A673 (cell line): ENCODE measurements around the gene SNED1. TPM values are rescaled to one million over a fixed set of nuclear protein-coding genes. Genes with fewer than 3 reads are reported as not detected.

Experiments used
- BruUV-seq: library from RNA; stranded (reverse); fragments of 400-500 nt; replicated peaks from 2 replicates; lab custom pipeline; 2021; lab: Mats Ljungman, UMichigan
- CTCF ChIA-PET: fragments of 300-600 bp; sonication (Branson Sonifier 250); formaldehyde crosslinking; loops from one replicate; lab custom pipeline; 2022; ENCODE audit warnings: antibody characterized with exemption; lab: Charles Lee
- POLR2A ChIA-PET: fragments of 300-600 bp; sonication (Branson Sonifier 250); formaldehyde crosslinking; loops from one replicate; lab custom pipeline; 2022; ENCODE audit warnings: antibody characterized with exemption; ENCODE audit not compliant: low non-redundant PET; lab: Charles Lee
- DNase-seq: peaks from one replicate; pipeline ENCODE4 v3.0.0-alpha.2; 2015; ENCODE audit warnings: low spot score
- H3K27ac ChIP-seq: fragments of 200-600 bp; sonication (generic); 2 replicates; pipeline ENCODE4 v1.5.1; 2016; ENCODE audit warnings: mixed run types, low read depth, mild to moderate bottlenecking, mixed read lengths, antibody characterized with exemption, low read length; ENCODE audit not compliant: poor library complexity, severe bottlenecking
- H3K27me3 ChIP-seq: fragments of 200-600 bp; sonication (generic); replicated peaks from 2 replicates; pipeline ENCODE4 v1.6.1; 2017; ENCODE audit warnings: mixed run types, low read depth, mild to moderate bottlenecking, mixed read lengths, antibody characterized with exemption, low read length; ENCODE audit not compliant: insufficient read depth, poor library complexity
- H3K36me3 ChIP-seq: fragments of 200-600 bp; sonication (generic); 2 replicates; pipeline ENCODE4 v1.6.1; 2016; ENCODE audit warnings: mixed run types, mild to moderate bottlenecking, mixed read lengths, antibody characterized with exemption, low read length; ENCODE audit not compliant: insufficient read depth, poor library complexity, severe bottlenecking
- H3K4me1 ChIP-seq: fragments of 200-600 bp; sonication (generic); 2 replicates; pipeline ENCODE4 v1.6.1; 2017; ENCODE audit warnings: mixed run types, mild to moderate bottlenecking, mixed read lengths, antibody characterized with exemption, low read length; ENCODE audit not compliant: insufficient read depth, poor library complexity, severe bottlenecking
- H3K4me3 ChIP-seq: fragments of 200-600 bp; sonication (generic); 2 replicates; pipeline ENCODE4 v1.5.1; 2016; ENCODE audit warnings: low read depth, mixed run types, mild to moderate bottlenecking, mixed read lengths, low read length; ENCODE audit not compliant: poor library complexity, severe bottlenecking
- H3K9me3 ChIP-seq: fragments of 200-600 bp; sonication (generic); 2 replicates; pipeline ENCODE4 v1.6.1; 2016; ENCODE audit warnings: mixed run types, low read depth, mild to moderate bottlenecking, mixed read lengths, antibody characterized with exemption, low read length; ENCODE audit not compliant: poor library complexity, severe bottlenecking
- EZH2 ChIP-seq: fragments of 200-600 bp; sonication (generic); IDR thresholded peaks from 2 replicates; pipeline ENCODE4 v1.6.1; 2017; ENCODE audit warnings: borderline replicate concordance, low read depth, mild to moderate bottlenecking, mixed read lengths, antibody characterized with exemption, low read length; ENCODE audit not compliant: poor library complexity, severe bottlenecking
- intact Hi-C: fragments of 100-400 bp; cut with micrococcal nuclease; formaldehyde crosslinking; loops from one replicate; pipeline ENCODE4 v1.10.0; 2022; ENCODE audit not compliant: unreplicated experiment
- total RNA-seq: library from RNA; stranded (reverse); gene quantifications from 2 replicates; pipeline ENCODE4 v1.2.3, GENCODE V29; 2021
- TF ChIP-seq, protein P1 (sequence below): fragments of 300-800, 200-600 bp; sonication (generic); conservative IDR thresholded peaks from 2 replicates; pipeline ENCODE4 v1.5.1; 2017; ENCODE audit warnings: low read depth, mild to moderate bottlenecking, antibody characterized with exemption, low read length, moderate library complexity, mixed read lengths

The SNED1 gene
- total RNA-seq, 1 experiment from 2014 or later, result 3.0 TPM

- TF ChIP-seq, protein P1, sequence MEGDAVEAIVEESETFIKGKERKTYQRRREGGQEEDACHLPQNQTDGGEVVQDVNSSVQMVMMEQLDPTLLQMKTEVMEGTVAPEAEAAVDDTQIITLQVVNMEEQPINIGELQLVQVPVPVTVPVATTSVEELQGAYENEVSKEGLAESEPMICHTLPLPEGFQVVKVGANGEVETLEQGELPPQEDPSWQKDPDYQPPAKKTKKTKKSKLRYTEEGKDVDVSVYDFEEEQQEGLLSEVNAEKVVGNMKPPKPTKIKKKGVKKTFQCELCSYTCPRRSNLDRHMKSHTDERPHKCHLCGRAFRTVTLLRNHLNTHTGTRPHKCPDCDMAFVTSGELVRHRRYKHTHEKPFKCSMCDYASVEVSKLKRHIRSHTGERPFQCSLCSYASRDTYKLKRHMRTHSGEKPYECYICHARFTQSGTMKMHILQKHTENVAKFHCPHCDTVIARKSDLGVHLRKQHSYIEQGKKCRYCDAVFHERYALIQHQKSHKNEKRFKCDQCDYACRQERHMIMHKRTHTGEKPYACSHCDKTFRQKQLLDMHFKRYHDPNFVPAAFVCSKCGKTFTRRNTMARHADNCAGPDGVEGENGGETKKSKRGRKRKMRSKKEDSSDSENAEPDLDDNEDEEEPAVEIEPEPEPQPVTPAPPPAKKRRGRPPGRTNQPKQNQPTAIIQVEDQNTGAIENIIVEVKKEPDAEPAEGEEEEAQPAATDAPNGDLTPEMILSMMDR, result no peak
- no peak for TF ChIP-seq EZH2
- Histone ChIP-seq H3K27ac (no peak overlapping the region), H3K4me1 (peaks cover 24% of the 10 kb centered on the region), H3K9me3 (no peaks in the 10 kb centered on the region), H3K27me3 (no peaks in the 10 kb centered on the region), H3K4me3 (no peak overlapping the region), H3K36me3 (no peaks in the 10 kb centered on the region)
- BruUV-seq, result no TSS peak
- ChIA-PET POLR2A (no interaction called here), CTCF (no interaction called here)
- DNase-seq, result no peak
- intact Hi-C loops, result no loop called here
These were observed 13.5 kb downstream of the SNED1 start for GRCh38 chr2:241011751-241012510.

DNA sequence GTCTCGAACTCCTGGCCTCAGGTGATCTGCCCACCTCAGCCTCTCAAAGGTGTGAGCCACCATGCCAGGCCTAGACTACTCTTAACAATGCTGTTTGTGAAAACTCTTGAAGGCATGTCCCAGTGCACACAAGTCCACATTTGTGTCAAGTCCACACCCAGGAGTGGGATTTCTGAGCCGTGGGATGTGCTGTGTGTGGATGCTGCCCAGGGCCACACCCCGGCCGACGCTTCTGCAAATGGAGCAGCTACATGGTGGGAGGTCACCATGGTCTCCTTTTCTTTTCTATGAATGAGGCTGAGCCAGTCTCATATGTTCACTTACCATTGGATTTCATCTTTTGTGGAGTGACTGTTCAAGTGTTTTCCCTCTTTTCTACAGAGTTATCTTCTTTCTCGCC is 15.8 kb downstream of the SNED1 start:
- no TSS peak for BruUV-seq
- TF ChIP-seq, protein P1, result no peak
- TF ChIP-seq EZH2, result no peak
- DNase-seq, result no peak
- Histone ChIP-seq H3K9me3 (no peaks in the 10 kb centered on the region), H3K36me3 (no peaks in the 10 kb centered on the region), H3K27me3 (no peaks in the 10 kb centered on the region), H3K4me3 (no peak overlapping the region), H3K27ac (no peak overlapping the region), H3K4me1 (peaks cover 21% of the 10 kb centered on the region)
- ChIA-PET CTCF (no interaction called here), POLR2A (no interaction called here)
- intact Hi-C loops, result no loop called here

DNA sequence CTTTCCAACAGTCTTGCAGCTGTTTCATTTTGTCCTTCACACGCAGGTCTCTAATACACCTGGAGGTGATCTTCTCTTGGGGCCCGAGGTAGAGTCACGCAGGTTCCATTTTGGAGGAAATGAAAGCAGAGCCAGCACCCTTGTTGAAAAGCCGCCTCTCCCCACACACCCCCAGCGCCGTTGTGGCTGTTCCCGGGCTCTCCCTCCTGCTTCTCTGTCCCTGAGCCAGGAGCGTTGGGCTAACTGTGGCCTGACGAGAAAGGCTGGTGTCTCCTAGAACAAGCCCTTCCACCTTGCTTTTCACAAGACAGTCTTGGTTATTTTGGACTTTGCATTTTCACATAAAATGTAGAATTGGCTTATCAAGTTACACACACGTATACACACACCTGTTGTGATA is 16.3 kb downstream of the SNED1 start:
- ChIA-PET POLR2A (no interaction called here), CTCF (no interaction called here)
- intact Hi-C loops, result no loop called here
- no peak overlapping the region for H3K27ac ChIP-seq
- no peaks in the 10 kb centered on the region for H3K27me3 ChIP-seq
- TF ChIP-seq EZH2, result no peak
- TF ChIP-seq, protein P1, result no peak
- no peaks in the 10 kb centered on the region for H3K9me3 ChIP-seq
- peaks cover 16% of the 10 kb centered on the region for H3K4me1 ChIP-seq
- no peak overlapping the region for H3K4me3 ChIP-seq
- BruUV-seq, result no TSS peak
- H3K36me3 ChIP-seq, result no peaks in the 10 kb centered on the region
- DNase-seq, result no peak
